NOMO-1 treated with dmso at 0.1 percent for 144 hours (cell line): Measurements from ENCODE around the gene LLGL1.

Experiments used
- DNase-seq: peaks from one replicate; lab custom pipeline; 2025; ENCODE audit not compliant: unreplicated experiment; lab: John Stamatoyannopoulos, UW

LLGL1 gene

DNA sequence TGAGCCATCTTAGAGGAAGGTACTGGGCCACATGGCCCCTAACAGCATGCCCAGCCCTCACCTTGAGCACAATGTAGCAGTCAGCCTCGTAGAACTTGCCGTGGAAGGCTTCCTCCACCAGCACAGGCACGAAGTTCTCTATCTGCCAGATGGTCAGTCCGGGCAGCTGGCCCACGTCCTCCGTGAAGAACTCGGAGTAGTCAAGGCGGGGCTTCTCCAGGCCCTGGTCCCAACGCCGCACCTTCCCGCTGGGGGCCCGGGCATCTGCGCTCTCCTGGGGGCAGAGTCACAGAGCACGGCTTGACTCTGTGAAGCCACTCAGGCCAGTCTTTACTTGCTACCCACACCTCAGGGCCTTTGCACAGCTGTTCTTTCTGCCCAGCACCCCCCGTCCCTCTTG, 25.8 kb downstream of the LLGL1 start:
- no peak for DNase-seq

DNA sequence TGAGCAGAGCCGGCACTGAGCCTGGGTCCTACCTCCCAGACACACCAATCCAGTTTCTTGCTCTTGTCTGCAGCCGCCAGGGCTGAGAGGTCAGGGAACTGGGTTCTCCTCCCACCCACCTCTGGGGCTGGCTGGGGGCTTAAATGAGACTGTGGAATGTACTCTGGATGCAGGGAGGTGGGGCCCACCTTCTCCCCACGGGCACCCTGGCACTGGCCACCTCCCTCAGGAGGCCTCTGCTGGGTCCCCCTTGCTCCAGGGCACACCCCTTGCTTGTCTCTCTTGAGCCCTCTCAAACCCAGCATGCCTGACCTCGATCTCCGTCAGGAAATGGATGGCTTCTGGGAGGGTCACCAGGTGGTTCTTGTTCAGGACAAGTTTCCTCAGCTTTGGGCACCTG, 26.7 kb downstream of the LLGL1 start:
- no peak for DNase-seq

DNA sequence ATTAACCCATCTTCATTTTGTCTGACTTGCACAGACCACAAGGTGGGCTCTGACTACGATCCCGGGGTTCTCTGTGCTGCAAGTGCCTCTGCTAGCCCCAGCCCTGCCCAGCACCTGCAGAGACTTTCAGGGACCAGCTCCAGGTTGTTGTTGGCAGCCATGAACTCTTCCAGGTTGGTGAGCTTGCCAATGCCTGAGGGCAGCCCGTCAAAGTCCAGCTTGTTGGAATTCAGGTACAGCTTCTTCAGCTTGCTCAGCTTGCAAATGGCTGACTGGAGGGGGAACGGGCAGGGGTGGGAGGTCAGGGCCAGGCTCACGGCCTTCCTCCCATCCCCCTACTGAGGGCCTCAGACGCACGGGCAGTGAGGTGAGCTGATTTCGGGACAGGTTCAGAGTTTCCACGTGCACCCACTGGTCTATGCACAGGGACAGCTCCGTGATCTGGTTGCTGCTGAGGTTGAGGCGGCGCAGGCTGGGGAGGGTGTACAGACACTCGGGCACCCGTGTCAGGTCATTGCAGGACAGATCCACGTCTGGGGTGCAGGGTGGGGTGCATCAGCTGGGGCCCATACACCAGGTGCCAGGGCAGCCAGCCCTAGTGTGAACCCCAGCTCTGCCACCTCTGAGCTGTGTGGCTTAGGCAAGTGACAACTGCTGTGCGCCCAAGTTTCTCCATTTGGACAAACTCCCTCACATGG, 27.9 kb downstream of the LLGL1 start:
- DNase-seq, result no peak

DNA sequence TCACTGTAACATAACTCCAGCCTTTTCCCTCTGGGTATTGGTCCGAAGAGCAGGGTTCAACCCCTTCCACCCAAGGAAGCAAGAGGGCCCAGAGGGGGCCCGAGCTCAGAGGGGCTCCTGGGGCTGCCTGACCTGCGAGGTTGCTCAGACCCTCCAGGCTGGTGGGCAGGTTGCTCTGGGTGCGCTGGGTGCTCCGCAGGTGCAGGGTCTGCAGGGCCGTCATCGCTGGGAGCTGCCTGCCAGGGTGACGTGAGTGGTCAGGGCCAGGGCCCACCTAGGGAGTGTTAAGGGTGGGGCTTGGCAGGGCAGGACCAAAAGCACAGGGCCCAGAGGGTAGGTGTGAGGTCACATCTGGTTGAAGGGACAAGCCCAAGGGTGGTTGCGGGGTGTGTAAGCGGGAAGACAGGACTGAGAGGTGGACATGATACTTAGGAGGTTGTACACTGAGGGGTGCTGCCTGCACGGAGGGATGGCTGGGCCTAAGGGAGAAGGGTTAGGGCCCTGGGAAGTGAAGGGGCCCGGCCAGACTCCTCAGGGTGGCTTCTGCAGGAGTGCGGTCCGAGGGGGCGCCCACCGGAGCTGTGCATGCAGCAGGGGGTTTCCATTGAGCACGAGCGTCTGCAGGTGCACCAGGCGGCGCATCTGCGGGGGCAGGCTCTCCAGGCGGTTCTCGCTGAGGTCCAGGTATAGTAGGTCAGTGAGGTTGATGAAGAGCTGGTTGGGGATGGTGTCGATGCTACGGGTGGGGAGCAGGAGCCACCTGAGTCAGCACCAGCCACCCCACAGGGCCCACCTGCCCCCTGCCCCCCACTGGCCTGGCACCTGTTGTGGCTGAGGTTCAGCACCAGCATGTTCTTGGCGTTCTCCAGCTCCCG, 28.7 kb downstream of the LLGL1 start:
- DNase-seq, result no peak

DNA sequence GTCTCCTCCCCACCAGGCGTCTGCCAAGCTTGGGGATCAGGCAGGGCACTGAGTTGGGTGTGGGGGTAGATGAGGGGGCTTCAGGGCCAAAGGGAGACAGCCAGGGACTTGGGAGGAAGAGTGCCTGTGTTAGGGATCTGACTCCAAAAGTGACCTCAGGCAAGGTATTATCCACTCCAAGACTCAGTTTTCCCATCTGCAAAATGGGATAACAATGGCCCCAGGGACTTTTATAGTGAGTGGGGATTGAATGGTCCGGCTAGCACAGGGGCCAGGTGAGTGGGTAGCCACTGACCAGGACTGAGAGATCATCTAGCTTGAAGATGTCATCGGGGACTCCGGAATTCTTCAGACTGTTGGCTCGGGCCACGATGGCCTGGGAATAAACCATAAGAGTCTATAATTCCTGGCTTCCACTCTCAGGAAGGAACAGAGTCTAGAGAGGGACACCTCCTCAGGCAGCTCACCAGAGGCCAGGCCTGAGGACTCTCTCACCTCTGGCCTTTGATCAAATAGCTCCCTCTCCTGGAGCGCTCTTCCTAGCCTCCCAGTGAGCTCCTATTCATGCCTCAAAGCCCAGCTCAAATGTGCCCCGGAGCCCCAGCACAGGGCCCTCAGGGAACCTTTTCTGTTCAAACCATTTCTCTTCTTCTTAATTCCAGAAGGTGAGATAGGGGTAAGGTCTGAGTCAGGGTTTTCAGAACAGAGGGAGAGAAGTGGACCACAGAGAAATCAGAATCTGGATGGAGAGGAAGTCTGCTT, 29.6 kb downstream of the LLGL1 start:
- no peak for DNase-seq

DNA sequence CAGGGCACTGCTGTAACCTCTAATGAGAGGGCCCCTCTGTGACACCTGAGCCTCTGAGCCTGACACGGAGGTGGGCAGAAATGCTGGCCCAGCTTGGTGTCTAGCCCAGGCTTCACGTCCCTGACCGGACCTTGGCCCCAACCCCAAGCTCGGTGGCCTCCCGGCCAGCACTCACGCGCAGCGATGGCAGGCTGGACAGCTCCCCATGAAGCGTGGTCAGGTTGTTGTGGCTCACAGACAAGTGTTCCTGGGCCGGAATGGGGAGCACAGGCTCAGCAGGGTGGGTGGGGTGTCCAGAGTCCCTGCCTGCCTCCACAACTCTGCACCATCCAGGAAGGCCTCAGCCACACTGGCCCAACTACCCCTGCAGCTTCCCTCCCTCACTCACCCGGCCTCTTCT, 30.9 kb downstream of the LLGL1 start:
- no peak for DNase-seq

DNA sequence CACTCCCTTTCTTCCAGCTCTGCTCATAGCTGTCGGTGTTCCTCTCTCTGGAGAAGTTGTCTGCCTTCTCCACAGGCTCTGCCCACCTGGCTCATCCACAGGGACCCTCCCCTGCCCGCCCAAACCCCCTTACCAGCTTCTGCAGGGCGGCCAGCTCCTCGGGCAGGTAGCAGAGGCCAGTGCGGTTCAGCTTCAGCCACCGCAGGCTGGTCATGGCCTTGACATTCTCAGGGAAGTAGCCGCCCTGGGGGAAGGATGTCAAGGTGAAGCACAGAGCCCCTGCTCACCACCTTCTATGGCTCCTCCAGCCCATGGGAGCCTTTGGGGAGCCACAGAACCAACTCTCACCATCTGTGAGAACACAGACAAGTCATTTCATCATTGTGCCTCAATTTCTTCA, 31.3 kb downstream of the LLGL1 start:
- no peak for DNase-seq

DNA sequence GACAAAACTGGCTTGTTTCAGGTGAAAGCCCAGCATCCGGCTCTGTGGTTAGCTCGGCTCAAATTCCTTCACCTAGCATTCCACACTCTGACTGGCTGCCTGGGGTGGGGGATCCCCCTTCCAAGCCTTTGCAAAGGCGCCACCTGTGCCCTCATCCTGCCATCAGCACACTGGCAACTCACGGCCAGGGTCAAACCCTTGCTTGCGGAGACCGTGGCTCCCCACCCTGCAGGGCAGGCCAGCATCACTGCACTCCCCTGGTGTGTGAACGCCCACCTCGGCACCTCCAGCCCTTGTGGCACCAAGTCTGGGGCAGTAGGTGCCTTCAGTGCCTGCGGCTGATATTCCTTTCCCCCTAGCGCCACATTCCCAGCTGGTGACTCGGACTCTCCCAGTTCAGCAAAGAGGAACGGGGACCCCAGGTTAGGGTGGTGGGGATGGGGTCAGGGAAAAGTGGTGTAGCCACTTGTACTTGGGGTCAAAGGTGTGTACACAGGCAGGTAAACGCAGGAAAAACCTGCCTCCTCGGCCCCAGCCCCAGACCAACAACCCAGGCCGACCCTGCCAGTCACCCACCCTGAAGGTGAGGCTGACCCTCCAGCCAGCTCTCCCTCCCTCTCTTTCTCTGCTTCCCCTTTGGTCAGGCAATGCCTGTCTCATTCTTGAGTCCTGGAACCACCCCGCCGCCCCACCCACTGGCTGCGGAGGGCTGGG, 32.0 kb downstream of the LLGL1 start:
- no peak for DNase-seq

DNA sequence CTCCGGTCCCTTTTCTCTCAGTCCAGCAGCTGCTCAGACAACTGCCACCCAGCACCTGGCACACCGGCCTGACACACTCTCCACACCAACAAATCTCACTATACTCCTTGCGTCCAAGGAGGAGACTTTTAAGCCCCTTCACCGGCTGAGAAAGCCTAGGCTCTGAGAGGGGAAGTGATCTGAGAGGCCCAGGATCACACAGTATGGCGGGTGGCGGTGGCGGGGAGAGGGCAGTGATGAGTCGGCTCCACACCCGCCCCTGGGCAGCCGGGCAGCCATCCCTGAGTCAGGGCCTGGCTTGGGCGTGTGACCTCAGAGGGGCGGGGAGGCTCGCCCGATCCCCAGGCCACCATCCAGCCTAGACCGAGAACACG, 32.5 kb downstream of the LLGL1 start:
- peak; percentile 55 for DNase-seq

DNA sequence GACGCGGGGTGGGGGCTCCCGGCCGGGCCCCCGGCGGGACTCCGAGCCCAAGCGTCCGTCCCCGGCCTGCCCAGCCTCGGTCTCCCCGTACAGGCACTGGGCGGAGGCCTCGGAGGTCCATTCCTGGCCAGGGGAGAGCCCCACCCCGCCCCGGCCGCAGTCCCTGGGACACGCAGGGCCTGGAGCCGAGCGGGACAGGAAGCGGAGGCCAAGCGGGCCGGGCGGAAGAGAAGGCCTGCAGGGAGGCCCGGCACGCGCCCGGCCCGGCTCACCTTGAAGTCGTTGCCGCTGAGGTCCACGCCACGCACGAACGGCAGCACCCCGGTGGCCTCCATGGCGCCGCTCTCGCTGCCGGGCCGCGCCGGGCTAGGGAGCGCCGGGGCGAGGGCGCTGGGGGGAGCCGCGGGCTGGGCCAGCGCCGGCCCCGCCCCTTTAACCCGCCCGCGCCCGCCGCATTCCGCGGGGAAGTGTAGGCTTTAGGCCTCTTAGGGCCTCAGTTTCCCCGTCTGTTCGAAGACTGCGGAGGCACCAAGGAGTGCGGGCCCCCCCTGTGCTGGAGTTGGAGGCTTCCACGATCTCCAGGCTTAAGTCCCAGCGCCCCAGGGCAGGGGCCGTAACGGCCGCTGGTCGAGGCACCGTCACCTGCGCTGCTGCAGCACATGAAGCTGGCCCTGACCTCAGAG, 33.1 kb downstream of the LLGL1 start, which contains the start of gene FLII:
TSS of gene FLII (minus strand) at position 383 of the 683 bp plus-strand sequence. CDS start at position 335, 48 bp downstream.
- no peak for DNase-seq

DNA sequence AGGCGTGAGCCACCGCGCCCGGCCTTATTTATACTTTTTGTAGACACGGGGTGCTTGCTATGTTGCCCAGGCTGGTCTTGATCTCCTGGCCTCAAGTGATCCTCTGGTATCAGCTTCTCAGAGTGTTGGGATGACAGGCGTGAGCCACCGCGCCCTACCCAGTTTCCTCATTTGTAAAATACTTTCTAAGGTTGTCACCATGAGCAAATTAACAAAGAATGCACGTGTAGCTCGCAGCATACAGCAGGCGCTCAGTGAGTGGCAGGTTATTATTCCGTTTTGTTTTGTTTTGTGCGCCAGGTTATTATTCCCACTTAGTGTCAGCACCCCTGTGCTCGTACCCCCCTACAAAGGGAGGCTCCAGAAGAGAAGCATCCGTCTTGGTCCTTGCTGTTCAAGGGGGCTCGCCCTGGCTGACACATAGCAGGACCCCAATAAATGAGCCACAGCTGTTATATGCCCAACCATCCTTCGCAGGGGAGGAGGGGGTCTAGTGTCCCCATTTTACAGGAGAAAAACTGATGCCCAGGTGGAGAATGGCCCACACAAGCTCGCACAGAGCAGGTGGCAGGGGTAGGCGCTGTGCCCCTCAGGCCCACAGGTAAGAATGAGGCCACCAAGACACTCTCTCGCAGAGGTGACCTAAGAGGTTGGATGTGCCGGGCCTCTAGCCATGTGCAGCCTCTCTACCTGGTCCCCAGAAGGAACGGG, 34.3 kb downstream of the LLGL1 start:
- no peak for DNase-seq

DNA sequence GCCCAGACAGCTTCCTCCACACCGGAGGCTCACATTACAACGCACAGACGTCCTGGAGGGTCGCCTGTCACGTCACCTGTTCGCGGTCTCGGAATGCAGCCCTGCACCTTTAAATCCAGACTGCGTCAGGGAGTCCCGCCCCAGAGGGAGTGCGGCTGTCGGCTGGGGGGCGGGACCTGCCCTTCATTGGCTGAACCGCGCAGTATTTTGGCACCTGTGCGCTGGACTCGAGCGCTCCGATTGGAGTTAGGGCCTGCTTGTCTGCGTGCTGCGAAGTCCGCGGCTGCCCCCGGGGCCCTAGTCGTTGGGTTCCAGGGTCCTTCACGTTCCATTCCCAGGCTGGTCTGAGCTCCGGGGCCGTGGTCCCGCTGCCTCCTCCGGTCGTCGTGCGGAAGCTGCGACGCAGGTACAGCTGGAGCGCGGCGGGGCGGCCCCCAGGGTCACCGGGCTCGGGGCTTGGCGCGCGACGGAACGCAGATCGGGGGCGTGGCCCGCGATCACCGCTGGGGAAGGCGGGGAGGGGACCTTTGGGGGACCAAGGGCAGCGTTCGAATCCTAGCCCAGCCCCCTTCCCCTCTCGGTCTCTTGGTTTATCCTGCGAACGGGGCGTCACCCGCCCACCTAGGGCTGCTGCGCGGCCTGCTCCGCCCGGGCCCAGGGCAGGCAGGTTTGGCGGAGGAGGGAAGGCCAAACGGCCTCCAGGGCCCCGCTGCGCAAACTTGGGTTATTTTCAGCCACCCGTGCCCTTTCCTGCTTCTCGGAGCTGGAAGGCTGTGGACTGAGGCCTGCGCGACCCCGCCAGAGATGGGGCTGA, 35.1 kb downstream of the LLGL1 start, which contains the start of gene MIEF2:
TSS of gene MIEF2 (plus strand) at position 331 of the 814 bp plus-strand sequence. CDS start 2,059 bp downstream, outside the sequence.
- peak; percentile 94 for DNase-seq

DNA sequence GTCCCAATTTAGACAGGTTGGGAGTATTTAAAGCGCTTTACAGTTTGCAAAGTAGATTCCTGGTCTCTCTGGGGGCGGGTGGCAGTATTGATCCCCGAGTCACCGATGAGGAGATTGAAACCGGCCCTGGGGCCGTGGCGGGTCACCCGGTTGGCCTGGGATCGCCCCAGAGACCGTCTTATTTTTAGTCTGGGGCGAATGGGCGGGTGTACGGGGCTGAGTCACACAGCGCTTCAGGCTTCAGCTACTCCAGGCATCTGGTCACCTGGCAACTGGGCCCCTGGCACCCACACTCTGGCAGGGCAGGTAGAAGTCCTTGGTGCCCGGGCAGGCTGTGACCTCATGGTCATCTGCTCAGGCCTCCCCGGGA, 35.7 kb downstream of the LLGL1 start:
- peak; percentile 16 for DNase-seq

DNA sequence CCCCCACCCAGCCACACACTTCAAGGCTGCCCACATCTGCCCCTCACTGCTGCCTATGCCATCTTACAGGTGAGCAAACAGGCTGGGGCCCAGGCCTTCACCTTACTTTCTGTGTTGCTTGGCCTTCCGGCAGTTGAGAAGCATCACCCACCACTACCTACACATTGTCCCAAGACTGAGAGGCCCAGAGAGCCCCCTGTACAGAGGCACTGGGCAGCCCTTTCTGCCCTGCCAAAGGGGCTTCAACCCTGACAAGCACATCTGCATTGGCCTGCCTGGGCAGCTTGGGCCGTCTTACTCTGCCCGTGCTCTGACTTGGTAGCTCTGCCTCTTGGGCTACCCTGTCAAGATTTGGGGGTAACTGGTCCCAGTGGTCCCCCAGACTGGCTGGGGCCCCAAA, 36.2 kb downstream of the LLGL1 start:
- DNase-seq, result no peak

DNA sequence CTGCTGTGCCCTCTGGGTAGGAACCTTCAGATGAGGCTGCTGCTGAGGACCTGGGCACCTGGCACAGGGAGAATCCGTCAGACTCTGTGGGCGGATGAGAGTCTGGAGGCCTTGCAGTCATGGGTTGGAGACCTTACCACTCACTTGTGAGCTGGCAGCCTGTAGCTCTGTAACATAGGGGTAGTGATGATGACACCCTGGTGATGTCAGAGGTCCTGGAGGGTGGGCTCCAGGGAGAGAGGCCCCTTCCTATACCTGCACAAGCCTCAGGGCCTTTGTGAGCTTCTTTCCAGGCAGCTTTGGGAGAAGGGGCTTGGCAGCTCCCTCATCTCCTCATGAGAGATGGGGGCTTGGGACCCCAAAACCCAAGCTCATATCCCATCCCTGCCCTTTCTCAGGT, 36.7 kb downstream of the LLGL1 start:
- no peak for DNase-seq

DNA sequence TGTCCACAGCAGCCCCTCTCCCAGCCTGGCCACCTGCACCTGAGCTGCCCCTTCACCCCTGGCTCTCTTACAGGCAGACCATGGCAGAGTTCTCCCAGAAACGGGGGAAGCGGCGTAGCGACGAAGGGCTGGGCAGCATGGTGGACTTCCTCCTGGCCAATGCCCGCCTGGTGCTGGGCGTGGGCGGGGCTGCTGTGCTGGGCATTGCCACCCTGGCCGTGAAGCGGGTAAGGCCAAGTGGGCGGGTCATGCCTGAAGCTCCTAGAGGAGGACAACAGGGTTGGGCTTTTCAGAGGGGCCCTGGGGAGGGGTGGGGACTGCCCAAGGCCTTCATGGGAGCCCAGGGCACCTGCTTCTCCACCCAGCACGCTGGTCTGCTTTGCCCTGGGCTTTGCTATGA, 37.2 kb downstream of the LLGL1 start:
- DNase-seq, result no peak

DNA sequence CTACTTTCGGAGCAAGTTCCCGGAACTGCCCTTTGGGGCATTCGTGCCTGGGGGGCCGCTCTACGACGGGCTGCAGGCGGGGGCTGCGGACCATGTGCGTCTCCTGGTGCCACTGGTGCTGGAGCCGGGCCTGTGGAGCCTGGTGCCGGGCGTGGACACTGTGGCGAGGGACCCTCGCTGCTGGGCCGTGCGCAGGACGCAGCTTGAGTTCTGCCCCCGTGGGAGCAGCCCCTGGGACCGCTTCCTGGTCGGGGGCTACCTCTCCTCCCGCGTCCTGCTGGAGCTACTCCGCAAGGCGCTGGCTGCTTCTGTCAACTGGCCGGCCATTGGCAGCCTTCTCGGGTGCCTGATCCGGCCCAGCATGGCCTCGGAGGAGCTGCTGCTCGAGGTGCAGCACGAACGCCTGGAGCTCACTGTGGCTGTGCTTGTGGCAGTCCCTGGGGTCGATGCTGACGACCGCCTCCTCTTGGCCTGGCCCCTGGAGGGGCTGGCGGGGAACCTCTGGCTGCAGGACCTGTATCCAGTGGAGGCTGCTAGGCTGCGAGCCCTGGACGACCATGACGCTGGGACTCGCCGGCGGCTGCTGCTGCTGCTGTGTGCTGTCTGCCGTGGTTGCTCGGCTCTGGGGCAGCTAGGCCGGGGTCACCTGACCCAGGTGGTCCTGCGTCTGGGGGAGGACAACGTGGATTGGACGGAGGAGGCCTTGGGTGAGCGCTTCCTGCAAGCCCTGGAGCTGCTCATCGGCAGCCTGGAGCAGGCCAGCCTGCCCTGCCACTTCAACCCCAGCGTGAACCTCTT, 38.6 kb downstream of the LLGL1 start:
- DNase-seq, result no peak

DNA sequence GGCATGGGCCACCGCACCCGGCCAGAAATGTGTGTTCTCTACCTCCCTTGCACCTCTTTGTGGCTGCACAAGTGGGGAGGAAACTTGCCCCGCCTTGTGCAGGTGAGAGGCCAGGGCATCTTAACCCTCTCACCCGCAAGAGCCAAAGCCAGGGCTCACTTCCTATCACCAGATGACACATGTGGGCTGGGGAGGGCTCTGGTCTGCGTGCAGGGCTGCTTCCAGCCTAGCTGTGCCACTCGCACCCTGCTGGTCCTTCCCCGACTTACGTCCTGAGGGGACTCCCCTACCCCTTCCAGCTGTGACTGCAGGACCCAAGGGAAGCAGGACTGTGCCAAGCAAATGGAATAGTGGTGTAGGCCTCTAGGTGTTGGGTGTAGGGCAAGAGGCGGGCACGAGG, 41.9 kb downstream of the LLGL1 start:
- no peak for DNase-seq
